ENCODE results near the gene PSAP. TPM values are rescaled to one million over a fixed set of nuclear protein-coding genes. Genes with fewer than 3 reads are reported as not detected.

Gene PSAP
- total RNA-seq, 1 experiment from 2014 or later: 397 TPM

- Mint-ChIP-seq H3K9me3 (no peaks in the 10 kb centered on the region), H3K4me3 (no peak overlapping the region), H3K27ac (no peak overlapping the region), H3K4me1 (peaks cover 53% of the 10 kb centered on the region), H3K36me3 (peaks cover under 1% of the 10 kb centered on the region; the same call in 1 of the 2 replicates), H3K27me3 (ENCODE audit: low read depth) (no peaks in the 10 kb centered on the region)
- no peak for DNase-seq (ENCODE audit: low spot score)
- TF ChIP-seq CTCF (IDR thresholded peaks at IDR 0.05) (no peak), ATF3 (CRISPR knock-in tag; conservative IDR thresholded peaks at IDR 0.05) (no peak), GTF2I (CRISPR knock-in tag; conservative IDR thresholded peaks at IDR 0.05) (no peak), ELF4 (CRISPR knock-in tag; IDR thresholded peaks at IDR 0.05; ENCODE audit: low read depth) (no peak), MYBL2 (CRISPR knock-in tag; IDR thresholded peaks at IDR 0.05) (no peak), ZNF396 (CRISPR knock-in tag; IDR thresholded peaks at IDR 0.05; ENCODE audit: borderline replicate concordance) (no peak), SOX15 (CRISPR knock-in tag; IDR thresholded peaks at IDR 0.05) (no peak), ZMAT4 (CRISPR knock-in tag; IDR thresholded peaks at IDR 0.05) (no peak), USF2 (CRISPR knock-in tag; IDR thresholded peaks at IDR 0.05) (no peak), ZNF416 (CRISPR knock-in tag; IDR thresholded peaks at IDR 0.05) (no peak), ZBTB43 (CRISPR knock-in tag; IDR thresholded peaks at IDR 0.05) (no peak), ZNF138 (CRISPR knock-in tag; conservative IDR thresholded peaks at IDR 0.05) (no peak), EMX1 (CRISPR knock-in tag; IDR thresholded peaks at IDR 0.05) (no peak), ESRRA (CRISPR knock-in tag; IDR thresholded peaks at IDR 0.05; ENCODE audit: borderline replicate concordance) (no peak)
- ChIA-PET POLR2A (no interaction called here), CTCF (interaction anchor here (0.6 to 9.7 kb wide), 3 partner anchors 9 to 54 kb away, joined by 3 to 133 read pairs (median 4); partner anchors contain the start of gene PSAP)
- no peak for ATAC-seq
Measured at GRCh38 chr10:71842422-71842821, 8.6 kb downstream of the PSAP start.

- H3K4me3 Mint-ChIP-seq: no peak overlapping the region
- no peak for DNase-seq (ENCODE audit: low spot score)
- H3K4me1 Mint-ChIP-seq: peaks cover 64% of the 10 kb centered on the region
- ChIA-PET POLR2A (interaction anchor here (2.0 kb wide), 1 partner anchor 10 kb away, joined by 12 read pairs; the partner anchor contains the start of gene PSAP), CTCF (interaction anchor here (0.6 to 9.7 kb wide), 5 partner anchors 10 to 478 kb away, joined by 3 to 133 read pairs (median 6); partner anchors contain the start of gene PSAP)
- H3K27me3 Mint-ChIP-seq (ENCODE audit: low read depth): no peaks in the 10 kb centered on the region
- no peaks in the 10 kb centered on the region for H3K9me3 Mint-ChIP-seq
- no peak for ATAC-seq
- H3K36me3 Mint-ChIP-seq: no peaks in the 10 kb centered on the region
- peak overlapping the region; percentile 70; the same call in 1 of the 2 replicates for H3K27ac Mint-ChIP-seq
- no peak for TF ChIP-seq ZNF671 (CRISPR knock-in tag; IDR thresholded peaks at IDR 0.05)
- TF ChIP-seq FOXP1 (CRISPR knock-in tag; IDR thresholded peaks at IDR 0.05; ENCODE audit: borderline replicate concordance): no peak
- TF ChIP-seq RELA (CRISPR knock-in tag; IDR thresholded peaks at IDR 0.05; ENCODE audit: borderline replicate concordance): no peak
- no peak for TF ChIP-seq ATF2 (CRISPR knock-in tag; IDR thresholded peaks at IDR 0.05; ENCODE audit: borderline replicate concordance, low read depth)
- TF ChIP-seq ZNF263 (CRISPR knock-in tag; IDR thresholded peaks at IDR 0.05; ENCODE audit: low read depth): no peak
- TF ChIP-seq KAT7 (CRISPR knock-in tag; IDR thresholded peaks at IDR 0.05; ENCODE audit: borderline replicate concordance): no peak
- no peak for TF ChIP-seq SP1 (CRISPR knock-in tag; conservative IDR thresholded peaks at IDR 0.05)
- no peak for TF ChIP-seq TEAD1 (CRISPR knock-in tag; IDR thresholded peaks at IDR 0.05)
- TF ChIP-seq ESRRA (CRISPR knock-in tag; IDR thresholded peaks at IDR 0.05; ENCODE audit: borderline replicate concordance): no peak
- TF ChIP-seq USF1 (CRISPR knock-in tag; IDR thresholded peaks at IDR 0.05): no peak
Measured at GRCh38 chr10:71840958-71841335, 10.1 kb downstream of the PSAP start.
